ENCODE results near the gene ENTPD6.

ENTPD6 gene

DNA sequence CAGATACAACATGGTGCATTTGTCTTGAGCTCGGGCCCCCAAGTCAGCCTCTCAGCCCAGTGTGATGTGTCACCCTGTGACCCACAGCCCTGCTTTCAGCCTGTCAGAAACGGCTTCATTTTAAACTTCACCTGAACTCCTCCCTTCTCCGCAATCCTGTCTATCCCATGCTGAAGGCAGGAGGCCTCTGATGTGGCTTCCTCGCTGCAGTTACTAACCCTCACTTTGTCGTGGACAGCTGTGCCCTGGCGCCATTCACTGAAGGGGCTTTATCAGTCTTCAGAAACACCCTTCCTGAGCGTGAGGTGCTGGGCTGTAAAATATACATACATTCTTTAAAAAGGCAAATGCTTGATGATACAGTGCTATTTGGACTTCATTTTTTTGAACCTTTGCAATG lies 7.9 kb upstream of the ENTPD6 start:
- H3K27me3 ChIP-seq, result no peaks in the 10 kb centered on the region
- H3K36me3 ChIP-seq, result no peaks in the 10 kb centered on the region
- H3K4me3 ChIP-seq, result no peak overlapping the region
- H3K4me1 ChIP-seq, result no peaks in the 10 kb centered on the region
- no peak for TF ChIP-seq Cebpa-rat (IDR thresholded peaks at IDR 0.05)
- H3K9ac ChIP-seq, result no peak overlapping the region
- H4K20me1 ChIP-seq, result no peaks in the 10 kb centered on the region
- H3K27ac ChIP-seq, result no peak overlapping the region
- H3K4me2 ChIP-seq, result no peak overlapping the region
- peaks cover 8% of the 10 kb centered on the region for H3K9me3 ChIP-seq

DNA sequence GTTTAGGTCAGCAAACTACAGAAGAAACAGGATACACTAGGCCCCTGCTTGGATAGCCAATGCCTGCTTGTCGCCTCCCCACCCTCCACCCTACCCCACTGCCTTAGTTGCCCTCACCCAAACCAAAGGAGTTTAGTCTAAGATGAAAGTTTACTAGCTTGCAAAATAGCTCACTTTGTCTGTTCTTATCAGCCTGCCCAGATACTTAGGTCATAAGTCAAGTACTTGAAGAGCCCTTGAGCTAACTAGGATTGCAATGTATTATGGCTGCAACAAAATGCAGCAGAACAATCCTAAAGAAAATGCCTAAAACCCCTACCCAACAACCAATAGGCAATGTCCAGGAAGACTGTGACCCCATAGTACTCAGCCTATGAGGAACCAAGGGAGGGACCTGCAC lies 7.3 kb upstream of the ENTPD6 start:
- H3K36me3 ChIP-seq, result no peaks in the 10 kb centered on the region
- H4K20me1 ChIP-seq, result no peaks in the 10 kb centered on the region
- no peak for TF ChIP-seq Cebpa-rat (IDR thresholded peaks at IDR 0.05)
- H3K9ac ChIP-seq, result no peak overlapping the region
- no peak overlapping the region for H3K4me2 ChIP-seq
- H3K27ac ChIP-seq, result no peak overlapping the region
- no peaks in the 10 kb centered on the region for H3K4me1 ChIP-seq
- H3K27me3 ChIP-seq, result no peaks in the 10 kb centered on the region
- H3K4me3 ChIP-seq, result no peak overlapping the region
- peaks cover 8% of the 10 kb centered on the region for H3K9me3 ChIP-seq

DNA sequence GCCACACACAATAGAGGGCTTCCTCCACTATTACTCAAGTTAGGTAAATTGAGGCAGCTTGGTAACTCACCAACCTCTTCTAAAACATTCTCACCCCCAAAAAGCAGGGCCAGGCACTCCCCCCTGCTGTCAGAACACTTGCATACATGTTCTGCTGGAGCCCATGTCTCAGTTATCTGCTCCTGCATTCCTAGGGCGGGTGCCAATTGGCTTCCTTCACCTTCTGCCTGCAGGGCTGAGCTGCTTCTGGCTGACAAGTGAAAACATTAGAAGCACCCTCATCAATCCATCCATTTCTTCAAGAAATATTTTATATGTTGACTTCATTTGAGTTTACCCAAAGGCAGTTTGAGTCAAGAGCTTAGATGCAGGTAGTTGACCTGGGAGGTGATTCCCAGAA lies 4.5 kb upstream of the ENTPD6 start:
- Histone ChIP-seq H4K20me1 (no peaks in the 10 kb centered on the region), H3K9me3 (peaks cover 9% of the 10 kb centered on the region), H3K4me3 (no peak overlapping the region), H3K27ac (no peak overlapping the region), H3K27me3 (no peaks in the 10 kb centered on the region), H3K9ac (no peak overlapping the region), H3K4me2 (no peak overlapping the region), H3K36me3 (no peaks in the 10 kb centered on the region), H3K4me1 (peaks cover 17% of the 10 kb centered on the region)
- no peak for TF ChIP-seq Cebpa-rat (IDR thresholded peaks at IDR 0.05)

DNA sequence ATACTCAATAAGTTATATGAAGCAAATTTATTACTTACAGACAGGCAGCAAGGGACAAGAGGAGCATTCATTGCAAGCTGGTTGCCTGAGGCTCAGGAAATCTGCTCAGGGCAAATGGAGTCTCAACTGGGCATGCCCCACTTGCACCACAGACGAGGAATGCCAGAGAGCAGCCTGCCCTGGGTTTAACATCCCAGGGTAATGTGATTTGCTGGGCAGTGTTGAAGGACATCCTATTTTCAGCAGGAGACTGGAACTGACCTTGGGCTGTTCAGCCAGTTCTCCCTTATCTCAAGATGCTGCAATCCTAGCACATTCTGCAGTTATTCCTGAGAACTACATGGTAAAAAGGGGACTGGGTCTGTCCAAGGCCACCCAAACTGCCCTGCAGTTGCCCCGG lies 3.8 kb upstream of the ENTPD6 start:
- Histone ChIP-seq H3K27ac (no peak overlapping the region), H4K20me1 (peaks cover 5% of the 10 kb centered on the region; the same call in 1 of the 2 replicates), H3K36me3 (no peaks in the 10 kb centered on the region), H3K9ac (no peak overlapping the region), H3K9me3 (peaks cover 9% of the 10 kb centered on the region), H3K27me3 (no peaks in the 10 kb centered on the region), H3K4me2 (no peak overlapping the region), H3K4me1 (peaks cover 22% of the 10 kb centered on the region), H3K4me3 (no peak overlapping the region)
- TF ChIP-seq Cebpa-rat (IDR thresholded peaks at IDR 0.05), result no peak

DNA sequence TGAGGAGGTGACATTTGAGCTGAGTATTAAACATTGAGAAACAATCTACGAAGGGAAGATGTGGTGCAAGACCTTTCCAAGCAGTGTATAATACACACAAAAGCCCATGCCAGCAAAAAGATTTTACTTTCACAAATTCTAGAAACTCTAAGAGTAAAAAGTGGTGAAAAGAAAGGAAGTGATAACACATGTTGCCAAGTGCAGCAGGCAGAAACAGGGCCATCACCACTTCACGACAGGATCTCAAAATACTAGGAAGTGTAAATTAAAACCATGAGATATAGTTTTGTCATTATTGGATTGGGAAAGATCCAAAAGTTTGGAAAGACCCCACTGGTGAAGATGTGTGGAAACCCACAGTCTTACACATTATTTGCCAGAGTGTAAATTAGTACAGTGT lies 1.7 kb upstream of the ENTPD6 start:
- Histone ChIP-seq H3K27ac (no peak overlapping the region), H3K4me3 (no peak overlapping the region), H3K36me3 (peaks cover 2% of the 10 kb centered on the region), H3K9me3 (peaks cover 9% of the 10 kb centered on the region), H4K20me1 (peaks cover 25% of the 10 kb centered on the region), H3K4me2 (0 out of 2 replicates have a peak overlapping the region, but pooled peaks have one; percentile 97), H3K9ac (no peak overlapping the region), H3K4me1 (peaks cover 38% of the 10 kb centered on the region), H3K27me3 (no peaks in the 10 kb centered on the region)
- no peak for TF ChIP-seq Cebpa-rat (IDR thresholded peaks at IDR 0.05)

DNA sequence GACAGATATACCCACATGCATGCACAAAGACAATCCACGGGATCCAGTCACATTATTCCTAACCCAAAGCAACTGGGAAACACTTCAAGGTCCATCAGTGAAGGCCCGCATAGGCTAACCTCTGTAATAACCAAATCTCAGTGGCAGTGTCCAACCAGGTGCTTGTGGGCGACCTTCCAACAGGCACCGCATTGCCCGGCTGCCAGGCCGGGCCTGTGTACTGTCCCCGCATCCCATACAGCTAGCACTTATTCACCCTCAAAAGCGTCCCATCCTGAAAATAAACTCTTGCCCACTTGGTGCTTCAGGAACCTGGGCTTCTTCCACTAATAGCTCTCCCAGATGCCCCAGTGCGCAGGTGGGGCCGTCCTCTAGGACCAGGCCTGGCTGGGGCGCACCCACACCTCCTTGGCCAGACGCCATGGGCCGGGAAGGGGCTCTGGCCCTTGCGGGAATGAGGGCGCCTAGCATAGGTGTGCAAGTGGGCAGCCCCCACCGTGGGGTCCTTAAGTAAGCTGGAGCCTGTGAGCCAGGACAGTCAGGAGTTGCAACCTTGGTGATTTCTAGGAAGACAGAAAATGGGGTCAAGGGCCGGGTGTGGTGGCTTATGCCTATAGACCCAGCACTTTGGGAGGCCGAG lies 1.1 kb upstream of the ENTPD6 start:
- Histone ChIP-seq H3K9me3 (peaks cover 9% of the 10 kb centered on the region), H3K36me3 (peaks cover 6% of the 10 kb centered on the region), H3K4me1 (peaks cover 44% of the 10 kb centered on the region), H4K20me1 (peaks cover 31% of the 10 kb centered on the region), H3K27ac (peak overlapping the region; percentile 87), H3K4me3 (peak overlapping the region; percentile 97; the same call in 1 of the 2 replicates), H3K27me3 (no peaks in the 10 kb centered on the region), H3K4me2 (peak overlapping the region; percentile 97), H3K9ac (no peak overlapping the region)
- TF ChIP-seq Cebpa-rat (IDR thresholded peaks at IDR 0.05), result no peak

DNA sequence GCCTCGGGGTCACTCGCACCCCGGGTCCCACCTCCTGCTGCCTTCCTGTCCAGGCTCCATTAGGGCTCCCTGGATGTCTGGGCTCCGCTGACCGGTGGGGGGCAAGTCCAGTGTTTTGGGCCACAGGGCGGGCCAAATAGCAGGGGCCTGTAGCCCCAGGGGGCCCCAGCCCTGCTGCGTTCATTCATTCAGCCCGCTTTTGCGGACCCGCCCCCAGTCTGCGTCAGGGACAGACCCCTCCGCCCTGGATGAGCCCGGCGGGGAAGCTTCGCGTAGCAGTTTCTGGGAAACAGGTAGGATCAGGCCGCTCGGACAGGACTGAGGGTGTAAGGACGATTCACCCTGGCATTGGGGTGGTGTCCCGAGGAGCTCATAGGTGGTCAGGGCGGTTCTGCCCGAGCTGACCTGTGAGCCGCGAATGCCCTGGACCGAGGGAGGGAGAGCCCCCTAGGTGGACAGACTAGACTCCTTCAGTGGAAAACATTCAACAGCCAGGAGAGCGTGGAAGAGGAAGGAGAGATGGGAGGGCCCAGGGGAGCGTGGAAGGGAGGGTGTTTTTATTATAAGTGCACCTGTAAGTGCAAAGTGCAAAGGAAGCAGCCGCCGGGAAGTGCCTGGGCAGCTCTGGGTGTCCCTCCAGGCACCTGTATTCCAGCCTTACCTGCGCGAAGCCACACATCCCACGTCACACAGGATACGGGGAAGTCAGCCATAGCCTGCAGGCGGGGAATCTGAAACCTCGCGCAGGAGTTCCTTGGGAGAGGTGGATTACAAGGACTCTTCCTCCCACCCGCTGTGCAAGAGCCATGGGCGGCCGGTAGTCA lies 662 bp downstream of the ENTPD6 start:
- Histone ChIP-seq H4K20me1 (peaks cover 42% of the 10 kb centered on the region), H3K9ac (peak overlapping the region; percentile 91), H3K4me1 (peaks cover 44% of the 10 kb centered on the region), H3K27ac (peak overlapping the region; percentile 87), H3K9me3 (peaks cover 9% of the 10 kb centered on the region), H3K36me3 (peaks cover 6% of the 10 kb centered on the region), H3K27me3 (no peaks in the 10 kb centered on the region), H3K4me3 (peak overlapping the region; percentile 97), H3K4me2 (peak overlapping the region; percentile 97)
- TF ChIP-seq Cebpa-rat (IDR thresholded peaks at IDR 0.05), result no peak

DNA sequence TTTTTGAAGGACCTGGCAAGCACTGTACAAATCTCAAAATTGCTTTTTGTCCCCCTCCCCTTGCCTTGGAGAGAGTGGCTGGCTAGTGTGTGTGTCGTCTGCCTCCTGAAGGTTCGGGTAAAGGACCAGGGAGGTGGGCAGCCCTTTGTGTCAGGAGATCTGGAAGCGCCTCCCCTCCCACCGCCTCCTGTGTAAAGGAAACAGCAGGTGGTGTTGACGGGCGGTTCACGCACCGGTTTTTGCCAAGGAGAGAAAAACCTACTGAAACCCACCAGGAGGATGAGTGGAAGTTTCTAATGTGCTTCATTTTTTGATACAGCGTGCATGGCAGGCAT lies 1.2 kb downstream of the ENTPD6 start:
- H3K9me3 ChIP-seq, result peaks cover 9% of the 10 kb centered on the region
- peaks cover 45% of the 10 kb centered on the region for H4K20me1 ChIP-seq
- TF ChIP-seq Cebpa-rat (IDR thresholded peaks at IDR 0.05), result no peak
- H3K9ac ChIP-seq, result peak overlapping the region; percentile 91
- peaks cover 44% of the 10 kb centered on the region for H3K4me1 ChIP-seq
- H3K36me3 ChIP-seq, result peaks cover 6% of the 10 kb centered on the region
- no peaks in the 10 kb centered on the region for H3K27me3 ChIP-seq
- H3K4me2 ChIP-seq, result peak overlapping the region; percentile 97
- H3K27ac ChIP-seq, result peak overlapping the region; percentile 87
- H3K4me3 ChIP-seq, result peak overlapping the region; percentile 97

DNA sequence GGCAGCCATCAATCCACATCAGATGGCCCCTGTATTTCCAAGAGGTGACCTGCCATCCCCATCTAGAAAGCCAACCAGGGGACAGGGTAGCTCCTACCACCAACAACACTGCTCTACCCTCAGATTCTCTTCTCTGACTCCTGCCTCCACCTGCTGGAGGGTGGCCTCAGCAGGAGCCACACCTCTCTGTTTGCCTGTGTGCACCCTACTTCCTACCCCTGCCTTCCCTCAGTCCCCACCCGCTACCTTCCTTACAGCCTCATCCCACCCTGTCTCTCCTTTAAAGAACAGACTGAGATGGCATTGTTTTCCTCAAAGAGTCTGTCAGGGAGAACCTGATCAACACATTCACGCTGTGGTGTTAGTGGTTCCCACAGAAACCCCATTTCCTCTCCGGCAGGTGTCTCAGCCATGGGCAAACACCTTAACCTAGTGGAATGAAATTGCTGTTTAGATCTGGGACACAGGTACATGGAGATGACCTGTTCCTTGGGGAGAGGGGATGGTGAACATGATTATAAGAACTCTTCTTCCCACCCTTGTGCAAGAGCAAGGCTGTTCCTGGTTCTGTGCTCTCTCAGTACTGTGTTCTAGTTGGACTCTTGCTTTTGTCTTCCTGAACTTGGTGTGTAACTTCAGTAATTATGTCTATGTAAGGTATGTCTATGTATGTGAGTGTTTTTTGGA lies 1.8 kb downstream of the ENTPD6 start:
- Histone ChIP-seq H4K20me1 (peaks cover 46% of the 10 kb centered on the region), H3K36me3 (peaks cover 6% of the 10 kb centered on the region), H3K9ac (peak overlapping the region; percentile 91; the same call in 1 of the 2 replicates), H3K4me3 (peak overlapping the region; percentile 97; the same call in 1 of the 2 replicates), H3K27ac (no peak overlapping the region), H3K9me3 (peaks cover 9% of the 10 kb centered on the region), H3K27me3 (no peaks in the 10 kb centered on the region), H3K4me2 (peak overlapping the region; percentile 97), H3K4me1 (peaks cover 44% of the 10 kb centered on the region)
- no peak for TF ChIP-seq Cebpa-rat (IDR thresholded peaks at IDR 0.05)

DNA sequence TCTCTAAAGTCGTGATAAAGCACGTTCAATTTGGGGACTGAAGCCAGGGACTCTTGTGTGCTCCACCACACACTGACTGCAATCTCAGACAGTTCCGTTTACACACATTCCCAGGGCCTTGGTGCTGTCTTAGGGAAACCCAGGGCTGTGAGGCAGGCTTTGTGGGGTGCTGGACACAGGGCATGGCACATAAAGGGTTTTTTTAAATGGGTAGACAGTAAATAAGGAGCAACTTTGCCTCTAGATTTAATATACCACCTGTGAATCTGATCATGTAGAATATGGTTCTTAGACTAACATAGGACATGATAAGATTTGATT lies 2.3 kb downstream of the ENTPD6 start:
- Histone ChIP-seq H3K9ac (no peak overlapping the region), H3K4me2 (peak overlapping the region; percentile 97), H3K27me3 (no peaks in the 10 kb centered on the region), H3K27ac (no peak overlapping the region), H3K4me3 (no peak overlapping the region), H4K20me1 (peaks cover 46% of the 10 kb centered on the region), H3K4me1 (peaks cover 44% of the 10 kb centered on the region), H3K36me3 (peaks cover 6% of the 10 kb centered on the region), H3K9me3 (peaks cover 8% of the 10 kb centered on the region)
- TF ChIP-seq Cebpa-rat (IDR thresholded peaks at IDR 0.05), result no peak
